K562 (cell line): Measurements from ENCODE around the gene SKAP1. TPM values are rescaled to one million over a fixed set of nuclear protein-coding genes. Genes with fewer than 3 reads are reported as not detected.

Experiments used
- ATAC-seq: fragments of 200-7000 bp; cut with Tn5 transposase; 3 replicates; pipeline ENCODE4 v1.9.1; 2020; ENCODE audit warnings: moderate library complexity
- BruUV-seq: library from RNA; stranded (reverse); fragments of 400-500 nt; replicated peaks from 2 replicates; lab custom pipeline; 2021; lab: Mats Ljungman, UMichigan
- CTCF ChIA-PET: fragments of 300-600 bp; formaldehyde crosslinking; extraction: SDS; loops from one replicate; lab custom pipeline; 2021; ENCODE audit warnings: low intra/inter-chr PET ratio; lab: Yijun Ruan, JAX
- POLR2A ChIA-PET: fragments of 300-600, 350-650 bp; sonication (Branson Sonifier 250); formaldehyde crosslinking; extraction: SDS; loops from one replicate; lab custom pipeline; 2021; ENCODE audit warnings: antibody characterized with exemption, inconsistent platforms; lab: Yijun Ruan, JAX
- DNase-seq, 4 experiments: peaks; one replicate each; pipeline versions ENCODE4 v3.0.0 to v3.0.0-alpha.2; 2011 to 2018; ENCODE audit warnings: low spot score in 3 of 4, mixed read lengths in 3 of 4; ENCODE audit errors: extremely low read depth in 1 of 4
- FAIRE-seq: peaks from 2 replicates; lab custom pipeline; 2011; peaks lifted over from hg19 to GRCh38; lab: Jason Lieb, UNC
- H2AFZ ChIP-seq: 2 replicates; pipeline ENCODE4 v1.6.0; 2011; ENCODE audit warnings: low read depth, low read length, control low read depth, inconsistent platforms
- H3K27ac ChIP-seq: fragments of 200-600 bp; 3 replicates; pipeline ENCODE4 v1.8.0; 2011; ENCODE audit warnings: low read depth, mild to moderate bottlenecking, control low read depth, inconsistent platforms, low read length, moderate library complexity, mixed read lengths; ENCODE audit errors: extremely low read depth
- H3K27me3 ChIP-seq, 2 experiments: fragments of 300-600 bp in 1 of 2; 2 replicates in 1 of 2; 3 replicates in 1 of 2; pipeline versions ENCODE4 v1.6.0 to v1.8.0; 2011; ENCODE audit warnings: inconsistent platforms in 2 of 2, low read length in 2 of 2, mild to moderate bottlenecking in 1 of 2, mixed read lengths in 1 of 2, moderate library complexity in 1 of 2; ENCODE audit not compliant: control insufficient read depth in 2 of 2, insufficient read depth in 2 of 2
- H3K36me3 ChIP-seq: fragments of 300-600 bp; 3 replicates; pipeline ENCODE4 v1.8.0; 2011; ENCODE audit warnings: mild to moderate bottlenecking, low read length, inconsistent platforms; ENCODE audit not compliant: control insufficient read depth, insufficient read depth
- H3K4me1 ChIP-seq, 2 experiments: fragments of 200-600 bp in 1 of 2; replicated peaks in 1 of 2; 2 replicates in 1 of 2; 3 replicates in 1 of 2; pipeline versions ENCODE4 v1.5.1 to v1.8.0; 2011; ENCODE audit warnings: inconsistent platforms in 2 of 2, low read length in 2 of 2, mild to moderate bottlenecking in 1 of 2, mixed read lengths in 1 of 2, moderate library complexity in 1 of 2; ENCODE audit not compliant: control insufficient read depth in 2 of 2, insufficient read depth in 2 of 2
- H3K4me2 ChIP-seq: 2 replicates; pipeline ENCODE4 v1.6.1; 2011; ENCODE audit warnings: low read length, control low read depth, inconsistent platforms, mixed read lengths; ENCODE audit not compliant: insufficient read depth
- H3K4me3 ChIP-seq: fragments of 200-600 bp; sonication (generic), shearing (Covaris generic); 2 replicates; pipeline ENCODE4 v1.5.1; 2016; ENCODE audit warnings: control low read depth, inconsistent platforms
- H3K79me2 ChIP-seq: fragments of 200-600 bp; 3 replicates; pipeline ENCODE4 v1.8.0; 2011; ENCODE audit warnings: low read length, inconsistent platforms; ENCODE audit not compliant: control insufficient read depth, insufficient read depth
- H3K9ac ChIP-seq, 2 experiments: 2 replicates each; pipeline versions ENCODE4 v1.6.0 to v1.6.1; 2011; ENCODE audit warnings: low read depth in 2 of 2, low read length in 2 of 2, control low read depth in 1 of 2, inconsistent platforms in 1 of 2, mild to moderate bottlenecking in 1 of 2, mixed read lengths in 1 of 2; ENCODE audit not compliant: insufficient read depth in 1 of 2
- H3K9me1 ChIP-seq: one replicate; pipeline ENCODE4 v1.6.0; 2011; ENCODE audit warnings: inconsistent platforms, mild to moderate bottlenecking, low read length, moderate library complexity; ENCODE audit not compliant: control insufficient read depth, insufficient read depth
- H3K9me3 ChIP-seq: replicated peaks from 2 replicates; pipeline ENCODE4 v1.5.1; 2011; ENCODE audit warnings: low read depth, low read length, inconsistent platforms; ENCODE audit not compliant: control insufficient read depth, insufficient read depth
- H4K20me1 ChIP-seq: replicated peaks from 2 replicates; pipeline ENCODE4 v1.6.1; 2011; ENCODE audit warnings: low read length, inconsistent platforms, mixed read lengths; ENCODE audit not compliant: control insufficient read depth, insufficient read depth
- CBFA2T2 ChIP-seq: fragments of 450-650 bp; conservative IDR thresholded peaks from 2 replicates; pipeline ENCODE4 v1.6.1; 2017; ENCODE audit warnings: mild to moderate bottlenecking
- CEBPB ChIP-seq: fragments of 450-650 bp; IDR thresholded peaks from 2 replicates; pipeline ENCODE4 v1.6.1; 2016; ENCODE audit warnings: missing genetic modification characterization, missing compliant biosample characterization
- CEBPG ChIP-seq, 3 experiments: fragments of 200-800 bp in 1 of 3; sonication (Bioruptor generic) in 1 of 3; sonication (generic) in 1 of 3; formaldehyde crosslinking in 1 of 3; IDR thresholded peaks in 2 of 3; conservative IDR thresholded peaks in 1 of 3; 2 replicates each; pipeline versions ENCODE4 v1.6.1 to v1.8.0; 2016 to 2022; ENCODE audit warnings: missing compliant biosample characterization in 2 of 3, missing genetic modification characterization in 2 of 3, mild to moderate bottlenecking in 1 of 3, missing genetic modification reagents in 1 of 3
- KAT8 ChIP-seq: fragments of 450-650 bp; IDR thresholded peaks from 2 replicates; pipeline ENCODE4 v1.6.1; 2016; ENCODE audit warnings: low read depth, mild to moderate bottlenecking
- KDM1A ChIP-seq, 2 experiments: fragments of 450-650 bp; IDR thresholded peaks; 2 replicates each; pipeline ENCODE4 v1.6.1; 2016; ENCODE audit warnings: mild to moderate bottlenecking in 2 of 2
- MCM2 ChIP-seq: fragments of 450-650 bp; IDR thresholded peaks from 2 replicates; pipeline ENCODE4 v1.6.1; 2017; ENCODE audit warnings: low read depth, mild to moderate bottlenecking
- PHB2 ChIP-seq: fragments of 450-650 bp; IDR thresholded peaks from 2 replicates; pipeline ENCODE4 v1.6.1; 2017; ENCODE audit warnings: low read depth
- RBM22 ChIP-seq: fragments of 200-400 bp; formaldehyde crosslinking; IDR thresholded peaks from 2 replicates; pipeline ENCODE4 v1.6.1; 2018; ENCODE audit warnings: low read length, low read depth; ENCODE audit not compliant: poor library complexity, severe bottlenecking
- RCOR1 ChIP-seq, 2 experiments: IDR thresholded peaks; 2 replicates each; pipeline ENCODE4 v1.6.1; 2012; ENCODE audit warnings: low read depth in 2 of 2, low read length in 2 of 2, borderline replicate concordance in 1 of 2, improper control_type of control experiment in 1 of 2
- SNRNP70 ChIP-seq: fragments of 200-400 bp; formaldehyde crosslinking; optimal IDR thresholded peaks from 2 replicates; pipeline ENCODE3; 2017; ENCODE audit warnings: low read depth, low read length
- ZNF133 ChIP-seq: fragments of 250-450 bp; sonication (Bioruptor Pico); IDR thresholded peaks from 2 replicates; pipeline ENCODE4 v1.4.0; 2020; ENCODE audit warnings: mild to moderate bottlenecking
- ZNF197 ChIP-seq: fragments of 200-800 bp; sonication (Bioruptor generic); IDR thresholded peaks from 2 replicates; pipeline ENCODE4 v1.6.1; 2016; ENCODE audit warnings: low read depth, missing genetic modification characterization, missing compliant biosample characterization
- ZNF668 ChIP-seq: fragments of 250-450 bp; sonication (Bioruptor Pico); IDR thresholded peaks from 2 replicates; pipeline ENCODE4 v1.8.0; 2022; ENCODE audit warnings: mild to moderate bottlenecking, inconsistent platforms
- WGBS: fragments of 100-300 bp; shearing (Covaris generic); methylation state at CpG from one replicate; pipeline ENCODE4 v1.1.6; 2016; ENCODE audit warnings: low coverage, mixed read lengths; ENCODE audit not compliant: insufficient coverage; ENCODE audit errors: missing lambda C conversion rate; 5-methylcytosine and 5-hydroxymethylcytosine counted together
- in situ Hi-C: fragments of 300-500 bp; cut with MboI; formaldehyde crosslinking; loops from 4 replicates; pipeline ENCODE4 v1.15.0; 2018; ENCODE audit warnings: inconsistent platforms, mixed read lengths
- intact Hi-C: fragments of 100-400 bp; cut with micrococcal nuclease; formaldehyde crosslinking; loops from 2 replicates; pipeline ENCODE4 v1.14.2; 2022
- polyA plus RNA-seq, 8 experiments: library from polyadenylated mRNA; depleted of rRNA in 4 of 8; stranded (reverse) in 5 of 8; unstranded in 3 of 8; fragments of >200 nt; fragmentation: Nextera tagmentation in 2 of 8; fragmentation: Illumina TruSeq in 1 of 8; extraction: Ambion mirVana in 2 of 8; extraction: Trizol in 1 of 8; gene quantifications; 2 replicates each; pipeline versions ENCODE4 v1.2.1 to v1.2.3, GENCODE V29; 2011 to 2014; ENCODE audit warnings: inconsistent platforms in 1 of 8, missing spikeins in 1 of 8
- total RNA-seq, 7 experiments: library from RNA; depleted of rRNA in 6 of 7; stranded (reverse); fragments of >200 nt in 6 of 7; fragmentation: Illumina TruSeq in 2 of 7; extraction: Trizol in 2 of 7; gene quantifications; 2 replicates each; pipeline versions ENCODE4 v1.2.1 to v1.2.3, GENCODE V29; 2011 to 2021; ENCODE audit warnings: low replicate concordance in 1 of 7

SKAP1 gene
- total and polyA plus RNA-seq, 9 of the 15 experiments (the other 6 are each of a cell fraction or from before 2014, with no cell fraction given) = 0.06 to 0.80 (median 0.10) TPM; not detected in 4

DNA sequence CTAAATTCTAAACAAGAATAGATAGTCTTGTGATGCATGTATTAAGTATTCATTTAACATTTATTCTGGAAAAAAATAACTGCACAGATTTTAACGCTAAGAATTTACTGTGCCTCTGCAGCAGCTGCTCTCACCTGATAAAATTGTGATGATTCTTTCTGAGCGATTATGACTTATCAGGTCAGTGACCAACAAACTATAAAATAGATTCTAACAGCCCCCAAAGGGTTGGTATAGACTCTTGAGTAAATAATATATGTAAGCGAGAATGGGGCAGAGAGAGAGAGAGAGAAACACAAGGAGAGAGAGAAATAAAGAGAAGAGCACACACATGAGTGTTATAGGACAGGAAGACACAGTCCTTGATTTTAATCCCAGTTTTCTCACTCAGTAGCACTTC lies 178.1 kb downstream of the SKAP1 start (continued):
- TF ChIP-seq ZNF197 (CRISPR knock-in tag) (no peak), ZNF668 (no peak), CEBPG (CRISPR knock-in tag; IDR thresholded peaks at IDR 0.05) (no peak), CEBPG (tag; conservative IDR thresholded peaks at IDR 0.05 in 1 of 2, IDR thresholded peaks at IDR 0.05 in 1 of 2) (no peak), PHB2 (no peak), KAT8 (no peak), ZNF133 (CRISPR knock-in tag) (no peak), SNRNP70 (no peak), CBFA2T2 (0 out of 2 replicates have a peak, but pooled peaks have one; percentile 22), RCOR1 (IDR thresholded peaks at IDR 0.05; ENCODE audit: borderline replicate concordance in 1 of 2, low read depth in 2 of 2, low read length in 2 of 2) (peak in 1 of 2 experiments; percentile 53; a peak in 1 of 4 replicates), KDM1A (IDR thresholded peaks at IDR 0.05) (peak; percentile 17 to 22; a peak in 1 of 4 replicates)

DNA sequence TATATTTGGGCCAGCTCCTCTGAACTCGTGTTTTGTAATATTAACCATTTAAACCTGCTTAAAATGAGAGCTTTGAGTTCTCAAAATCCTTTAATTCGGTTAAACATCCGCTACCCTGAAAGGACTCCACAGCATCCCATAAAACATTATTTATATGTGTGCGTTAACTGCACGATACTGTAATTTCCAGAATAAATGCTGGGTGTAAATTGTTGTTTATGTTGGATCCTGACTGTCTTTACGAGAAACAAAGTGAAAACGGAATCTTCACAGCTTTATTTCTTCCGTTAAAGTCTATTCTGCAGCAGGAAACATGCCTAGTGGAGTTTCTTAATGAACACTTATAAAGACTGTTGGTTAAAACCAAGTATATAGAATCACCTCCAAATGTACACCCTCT lies 179.1 kb downstream of the SKAP1 start:
- ATAC-seq (no peak), DNase-seq (no peak), FAIRE-seq (no peak)
- Histone ChIP-seq H3K9me1 (no peaks in the 10 kb centered on the region), H3K4me3 (no peak overlapping the region), H3K4me1 (peaks cover 0 to 27% of the 10 kb centered on the region in 2 experiments; a peak in 4 of 5 replicates), H3K79me2 (no peaks in the 10 kb centered on the region), H3K9me3 (no peaks in the 10 kb centered on the region), H3K36me3 (no peaks in the 10 kb centered on the region), H4K20me1 (no peaks in the 10 kb centered on the region), H3K27me3 (no peaks in the 10 kb centered on the region), H3K27ac (no peak overlapping the region), H3K4me2 (no peak overlapping the region), H3K9ac (no peak overlapping the region), H2AFZ (no peak overlapping the region)
- CTCF ChIA-PET = no interaction called here
- WGBS = 78% methylated on average over 8 of the region's 8 CpGs
- POLR2A ChIA-PET = interaction anchor here (0.6 to 1.8 kb wide), 3 partner anchors 11 to 408 kb away, joined by 3 to 6 read pairs (median 3); no protein-coding TSS in a partner anchor
- in situ Hi-C loops (no loop called here), intact Hi-C loops (loop anchor here (10.0 kb wide), 1 partner anchor 226 kb away; no protein-coding TSS in a partner anchor)
- no TSS peak for BruUV-seq
- TF ChIP-seq CEBPB (tag) (no peak), RBM22 (no peak), MCM2 (no peak)
